C4-2B (cell line): ENCODE results near the gene POLR1A.

Experiments
- H3K27ac ChIP-seq: fragments of 450-650 bp; 2 replicates; pipeline ENCODE4 v1.5.1; 2017
- ZFX ChIP-seq: fragments of 450-650 bp; IDR thresholded peaks from 2 replicates; pipeline ENCODE4 v1.6.1; 2017
- TF ChIP-seq, protein P1 (sequence below): fragments of 450-650 bp; conservative IDR thresholded peaks from 2 replicates; pipeline ENCODE4 v1.5.1; 2017; ENCODE audit warnings: mild to moderate bottlenecking

Gene POLR1A

DNA sequence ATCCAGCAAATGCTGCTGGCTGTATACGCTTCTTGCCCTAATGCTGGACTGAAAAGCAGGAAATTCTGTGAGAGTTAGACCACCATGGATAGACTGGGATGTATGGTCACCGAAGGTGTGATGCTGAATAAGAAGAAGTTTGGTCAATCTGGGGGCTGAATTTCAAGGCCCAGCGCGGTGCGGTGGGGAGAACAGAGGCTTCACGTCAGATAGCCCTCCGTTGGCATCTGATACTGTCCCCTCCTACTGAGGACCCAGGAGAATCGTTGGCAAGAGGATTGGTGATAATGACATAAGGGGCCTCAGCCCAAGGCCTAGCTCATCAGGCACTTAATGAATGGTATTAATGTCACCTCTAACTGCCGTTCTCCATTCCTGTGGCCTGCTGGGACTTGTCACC lies 119.6 kb downstream of the POLR1A start:
- no peak overlapping the region for H3K27ac ChIP-seq
- TF ChIP-seq, protein P1, sequence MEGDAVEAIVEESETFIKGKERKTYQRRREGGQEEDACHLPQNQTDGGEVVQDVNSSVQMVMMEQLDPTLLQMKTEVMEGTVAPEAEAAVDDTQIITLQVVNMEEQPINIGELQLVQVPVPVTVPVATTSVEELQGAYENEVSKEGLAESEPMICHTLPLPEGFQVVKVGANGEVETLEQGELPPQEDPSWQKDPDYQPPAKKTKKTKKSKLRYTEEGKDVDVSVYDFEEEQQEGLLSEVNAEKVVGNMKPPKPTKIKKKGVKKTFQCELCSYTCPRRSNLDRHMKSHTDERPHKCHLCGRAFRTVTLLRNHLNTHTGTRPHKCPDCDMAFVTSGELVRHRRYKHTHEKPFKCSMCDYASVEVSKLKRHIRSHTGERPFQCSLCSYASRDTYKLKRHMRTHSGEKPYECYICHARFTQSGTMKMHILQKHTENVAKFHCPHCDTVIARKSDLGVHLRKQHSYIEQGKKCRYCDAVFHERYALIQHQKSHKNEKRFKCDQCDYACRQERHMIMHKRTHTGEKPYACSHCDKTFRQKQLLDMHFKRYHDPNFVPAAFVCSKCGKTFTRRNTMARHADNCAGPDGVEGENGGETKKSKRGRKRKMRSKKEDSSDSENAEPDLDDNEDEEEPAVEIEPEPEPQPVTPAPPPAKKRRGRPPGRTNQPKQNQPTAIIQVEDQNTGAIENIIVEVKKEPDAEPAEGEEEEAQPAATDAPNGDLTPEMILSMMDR = no peak
- TF ChIP-seq ZFX = no peak

DNA sequence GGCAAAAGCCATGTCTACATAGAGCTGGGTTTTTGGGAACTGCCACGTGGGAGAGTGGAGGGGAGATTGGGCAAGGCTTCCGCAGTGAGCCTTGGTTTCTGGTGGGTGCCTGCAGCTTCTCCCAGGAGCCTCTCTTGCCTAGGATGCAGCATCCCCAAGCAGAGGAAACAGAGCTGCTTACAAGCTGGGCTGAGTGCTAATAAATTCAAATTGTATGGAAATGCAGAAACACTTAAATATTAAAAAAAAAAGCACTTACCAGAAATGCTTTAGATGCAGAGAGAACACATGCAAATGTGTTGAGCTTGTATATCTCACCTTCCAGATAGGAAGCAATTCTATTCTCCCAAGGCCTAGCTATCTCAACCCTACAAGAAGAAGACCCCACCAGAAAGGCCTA lies 120.9 kb downstream of the POLR1A start:
- TF ChIP-seq, protein P1 = no peak
- no peak for TF ChIP-seq ZFX
- no peak overlapping the region for H3K27ac ChIP-seq

DNA sequence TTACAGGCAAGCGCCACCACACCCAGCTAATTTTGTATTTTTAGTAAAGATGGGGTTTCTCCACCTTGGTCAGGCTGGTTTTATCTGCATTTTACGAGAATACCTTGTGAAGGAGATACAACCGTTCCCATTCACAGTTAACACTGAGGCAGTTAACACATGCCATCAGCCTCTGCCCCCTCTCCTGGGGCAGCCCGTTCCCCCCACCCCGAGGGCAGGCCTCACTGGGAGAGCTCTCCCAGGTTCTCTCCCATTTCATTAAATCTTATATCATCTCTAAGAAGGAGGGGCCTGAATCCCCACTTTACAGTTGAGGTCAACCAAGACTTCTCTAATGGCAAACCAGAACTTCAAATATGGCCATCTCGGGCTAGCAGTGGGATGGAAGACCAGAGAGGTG lies 121.9 kb downstream of the POLR1A start:
- no peak for TF ChIP-seq ZFX
- TF ChIP-seq, protein P1 = no peak
- no peak overlapping the region for H3K27ac ChIP-seq

DNA sequence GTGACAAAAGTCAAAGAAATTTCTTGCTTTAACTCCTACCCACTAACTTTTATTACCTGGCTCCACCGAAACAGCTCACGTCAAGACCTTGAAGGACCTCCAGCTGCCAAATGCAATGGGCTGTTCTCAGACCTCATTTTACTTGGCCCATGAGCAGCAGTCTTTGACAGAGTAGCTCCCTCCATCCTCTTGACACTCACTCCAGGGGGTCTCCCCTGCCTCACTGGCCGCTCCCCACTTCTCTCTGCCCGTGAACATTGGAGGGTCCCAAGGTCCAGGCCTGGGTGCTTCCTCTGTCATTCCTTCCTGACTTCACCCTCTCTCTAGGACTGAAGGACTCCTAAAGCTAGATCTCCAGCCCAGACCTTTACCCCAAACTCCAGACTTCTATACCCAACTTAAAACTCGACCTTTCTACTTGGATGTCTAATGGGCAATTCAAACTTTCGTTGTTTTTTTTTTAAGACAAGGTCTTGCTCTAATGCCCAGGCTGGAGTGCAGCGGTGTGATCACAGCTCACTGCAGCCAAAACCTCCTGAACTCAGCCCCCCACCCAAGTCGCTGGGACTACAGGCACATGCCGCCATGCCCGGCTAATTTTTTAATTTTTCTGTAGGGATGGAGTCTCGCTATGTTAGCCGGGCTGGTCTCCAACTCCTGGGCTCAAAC lies 124.0 kb downstream of the POLR1A start:
- TF ChIP-seq, protein P1 = no peak
- TF ChIP-seq ZFX = no peak
- no peak overlapping the region for H3K27ac ChIP-seq

DNA sequence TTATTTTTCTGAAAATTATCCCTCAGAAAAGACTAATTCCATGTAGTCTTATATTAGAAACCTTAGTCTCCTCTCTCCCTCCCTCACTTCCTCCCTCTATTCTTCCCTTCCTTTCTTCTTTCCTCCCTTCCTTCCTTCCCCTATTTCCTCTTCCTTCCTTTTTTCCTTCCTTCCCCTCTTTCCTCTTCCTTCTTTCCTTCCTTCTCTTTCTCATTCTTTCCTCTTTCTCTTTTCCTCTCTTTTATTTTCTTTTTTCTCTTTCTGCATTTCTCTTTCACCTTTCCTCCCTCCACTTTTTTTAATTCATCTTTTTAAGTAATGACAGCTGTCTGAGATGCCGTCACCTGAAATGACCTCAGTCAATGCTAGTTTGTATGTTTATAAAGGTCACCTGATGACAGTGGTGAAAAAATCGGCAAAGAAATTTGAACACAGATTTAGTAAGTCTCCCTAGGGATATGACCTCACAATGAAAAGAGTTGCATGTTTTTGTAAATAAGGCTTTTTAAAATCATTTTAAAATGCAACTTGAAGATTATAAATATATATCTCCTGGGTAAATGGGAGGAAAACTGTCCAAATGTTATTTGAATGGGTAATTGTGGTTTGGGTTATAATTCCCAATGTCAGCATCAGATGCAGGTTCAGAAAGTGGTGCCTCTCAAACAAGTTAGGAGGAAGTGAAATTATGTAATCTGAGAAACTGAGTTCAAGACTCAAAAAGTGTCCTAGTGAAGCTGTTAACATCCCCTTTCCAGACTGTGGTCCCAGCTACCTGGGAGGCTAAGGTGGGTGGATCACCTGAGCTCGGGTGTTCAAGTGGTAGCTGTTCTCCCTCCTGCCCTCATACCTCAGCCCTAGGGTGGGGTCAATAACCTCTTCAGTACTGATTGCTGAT lies 126.6 kb downstream of the POLR1A start:
- H3K27ac ChIP-seq = no peak overlapping the region

DNA sequence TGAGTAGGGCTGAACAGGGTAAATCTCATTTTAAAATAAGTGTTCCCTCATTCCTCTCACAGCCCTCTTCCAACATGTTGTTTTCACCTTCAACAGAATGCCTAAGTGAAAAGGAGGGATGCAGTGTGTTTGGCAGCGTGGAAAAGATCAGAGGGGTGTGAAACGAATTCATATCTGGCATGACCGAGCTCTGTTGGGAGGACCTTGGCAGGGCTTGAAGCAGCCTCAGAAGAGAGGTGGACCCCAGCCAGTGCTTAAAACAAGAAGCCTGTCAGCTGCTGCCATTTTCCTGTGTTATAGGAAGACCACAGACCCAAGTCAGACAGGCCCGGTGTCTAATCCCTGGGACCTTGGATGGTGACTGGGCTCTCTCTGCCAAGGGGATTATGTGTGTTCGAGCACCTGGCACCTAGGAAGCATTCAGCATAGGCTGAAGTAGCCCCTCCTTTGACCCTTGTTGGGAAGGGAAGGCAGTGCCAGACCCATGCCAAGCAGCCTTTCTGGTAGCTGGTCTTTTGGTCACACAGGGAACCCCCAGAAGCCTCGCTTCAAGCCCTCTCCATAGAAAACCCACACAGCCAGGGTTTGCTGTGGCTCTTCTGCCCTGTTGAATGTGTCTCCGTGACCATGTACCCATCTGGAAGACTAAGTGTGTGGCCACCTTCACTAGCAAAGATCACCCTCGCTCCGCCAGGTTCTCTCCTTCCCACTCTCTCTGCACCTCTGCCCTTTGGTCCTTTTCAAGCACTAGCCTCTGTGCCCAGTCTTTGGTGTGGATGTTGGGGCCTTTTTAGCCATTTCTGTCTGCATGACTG lies 129.4 kb downstream of the POLR1A start:
- H3K27ac ChIP-seq = no peak overlapping the region
- TF ChIP-seq, protein P1 = no peak
- no peak for TF ChIP-seq ZFX

More for the DNA sequence above, 126.6 kb downstream of the POLR1A start:
- TF ChIP-seq, protein P1 = no peak
- no peak for TF ChIP-seq ZFX
